GM13977 (cell line): Measurements from ENCODE around the gene MXRA8.

Experiments used
- DNase-seq: peaks from one replicate; pipeline ENCODE4 v3.0.0; 2012; ENCODE audit warnings: low spot score
- CTCF ChIP-seq: IDR thresholded peaks from 2 replicates; pipeline ENCODE4 v1.5.1; 2012; ENCODE audit warnings: mild to moderate bottlenecking, control low read depth; ENCODE audit not compliant: insufficient read depth; ENCODE audit errors: extremely low read depth, missing control alignments
- in situ Hi-C: fragments of 300-500 bp; cut with MboI; formaldehyde crosslinking; loops from one replicate; pipeline ENCODE4 v1.12.0; 2022; ENCODE audit warnings: low sequenced_read_pairs, low pct_unique_long_range_greater_than_20kb, mixed read lengths, inconsistent platforms; ENCODE audit not compliant: unreplicated experiment

MXRA8 gene

GRCh38 chr1:1324524-1325287 is 33.6 kb downstream of the MXRA8 start, which contains the start of the genes CPTP and INTS11:
Gene CPTP (plus strand): TSS chr1:1324802. CDS start chr1:1326911, 2,109 bp downstream.
Gene INTS11 (minus strand): TSS chr1:1324660. CDS start chr1:1324608, 52 bp downstream.
- no peak for TF ChIP-seq CTCF
- DNase-seq, result peak; percentile 99
- in situ Hi-C loops, result no loop called here

GRCh38 chr1:1324084-1324523 is 34.3 kb downstream of the MXRA8 start:
- TF ChIP-seq CTCF, result no peak
- in situ Hi-C loops, result no loop called here
- no peak for DNase-seq

GRCh38 chr1:1322952-1323351 is 35.4 kb downstream of the MXRA8 start:
- TF ChIP-seq CTCF, result no peak
- no peak for DNase-seq
- in situ Hi-C loops, result no loop called here

- TF ChIP-seq CTCF, result no peak
- DNase-seq, result no peak
- in situ Hi-C loops, result no loop called here
Observed at GRCh38 chr1:1322418-1322817, 35.9 kb downstream of the MXRA8 start.

GRCh38 chr1:1321477-1321876 is 36.9 kb downstream of the MXRA8 start:
- TF ChIP-seq CTCF, result no peak
- DNase-seq, result no peak
- in situ Hi-C loops, result no loop called here

GRCh38 chr1:1320666-1321448 is 37.5 kb downstream of the MXRA8 start:
- in situ Hi-C loops, result no loop called here
- DNase-seq, result no peak
- TF ChIP-seq CTCF, result no peak
